ENCODE measurements around the gene MTAP. TPM values are rescaled to one million over a fixed set of nuclear protein-coding genes. Genes with fewer than 3 reads are reported as not detected.
"Not testable (repeated sequence)": the region's sequence is repeated elsewhere in the genome, so short reads cannot be mapped to it uniquely, and the experiment has no call there.

MTAP gene
- total RNA-seq, 4 donors from 2014 or later = 3.6 to 65.8 (median 39.4) TPM

DNA sequence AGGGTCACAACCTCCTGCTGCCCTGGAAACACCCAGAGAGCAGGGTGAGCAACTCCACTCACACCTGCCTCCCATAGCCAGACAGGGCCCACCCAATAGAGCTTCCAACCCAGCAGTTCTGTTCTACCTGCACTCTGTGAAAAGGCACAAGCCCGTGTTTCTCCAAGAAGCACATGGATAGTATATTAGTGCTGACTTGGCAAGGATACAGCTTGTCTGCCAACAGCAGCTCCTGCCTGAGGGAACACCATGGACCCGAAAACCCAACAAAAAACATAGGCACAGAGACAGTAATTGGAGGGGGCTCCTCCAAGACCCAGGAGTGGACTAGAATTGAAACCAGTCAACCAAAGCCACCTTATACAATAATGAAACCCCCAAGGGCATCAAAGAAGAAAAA, 143.2 kb downstream of the MTAP start:
- H3K36me3 ChIP-seq = no peaks in the 10 kb centered on the region

DNA sequence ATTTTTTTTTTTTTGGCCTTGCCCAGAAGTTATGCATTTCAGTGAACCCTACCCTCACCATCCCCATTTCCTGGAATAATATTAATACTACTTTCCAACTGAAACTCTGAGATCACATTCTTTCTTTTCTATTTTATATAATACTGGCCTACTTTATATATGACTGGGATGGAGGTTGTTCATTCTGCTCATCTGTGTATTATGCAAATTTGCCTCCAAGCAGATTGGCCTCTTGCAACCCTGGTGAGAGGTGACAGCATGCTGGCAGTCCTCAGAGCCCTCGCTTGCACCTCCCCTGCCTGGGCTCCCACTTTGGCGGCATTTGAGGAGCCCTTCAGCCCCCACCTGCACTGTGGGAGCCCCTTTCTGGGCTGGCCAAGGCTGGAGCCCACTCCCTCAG, 156.4 kb downstream of the MTAP start:
- no peak overlapping the region for H3K4me3 ChIP-seq
- intact Hi-C loops (cut with DNase I; ENCODE audit: low total_unique reads) = no loop called here
- no peaks in the 10 kb centered on the region for H3K4me1 ChIP-seq
- H3K27me3 ChIP-seq = peaks cover 0 to 5% of the 10 kb centered on the region in 2 donors
- TF ChIP-seq POLR2A (IDR thresholded peaks at IDR 0.05) = no peak
- TF ChIP-seq, protein P1, sequence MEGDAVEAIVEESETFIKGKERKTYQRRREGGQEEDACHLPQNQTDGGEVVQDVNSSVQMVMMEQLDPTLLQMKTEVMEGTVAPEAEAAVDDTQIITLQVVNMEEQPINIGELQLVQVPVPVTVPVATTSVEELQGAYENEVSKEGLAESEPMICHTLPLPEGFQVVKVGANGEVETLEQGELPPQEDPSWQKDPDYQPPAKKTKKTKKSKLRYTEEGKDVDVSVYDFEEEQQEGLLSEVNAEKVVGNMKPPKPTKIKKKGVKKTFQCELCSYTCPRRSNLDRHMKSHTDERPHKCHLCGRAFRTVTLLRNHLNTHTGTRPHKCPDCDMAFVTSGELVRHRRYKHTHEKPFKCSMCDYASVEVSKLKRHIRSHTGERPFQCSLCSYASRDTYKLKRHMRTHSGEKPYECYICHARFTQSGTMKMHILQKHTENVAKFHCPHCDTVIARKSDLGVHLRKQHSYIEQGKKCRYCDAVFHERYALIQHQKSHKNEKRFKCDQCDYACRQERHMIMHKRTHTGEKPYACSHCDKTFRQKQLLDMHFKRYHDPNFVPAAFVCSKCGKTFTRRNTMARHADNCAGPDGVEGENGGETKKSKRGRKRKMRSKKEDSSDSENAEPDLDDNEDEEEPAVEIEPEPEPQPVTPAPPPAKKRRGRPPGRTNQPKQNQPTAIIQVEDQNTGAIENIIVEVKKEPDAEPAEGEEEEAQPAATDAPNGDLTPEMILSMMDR (IDR thresholded peaks at IDR 0.05) = no peak
- no peak overlapping the region for H3K27ac ChIP-seq
- DNase-seq = no peak
- no peaks in the 10 kb centered on the region for H3K36me3 ChIP-seq
- H3K9me3 ChIP-seq = no peaks in the 10 kb centered on the region

More for the DNA sequence above, 143.2 kb downstream of the MTAP start:
- intact Hi-C loops (cut with DNase I; ENCODE audit: low total_unique reads) = no loop called here
- no peak overlapping the region for H3K27ac ChIP-seq
- no peaks in the 10 kb centered on the region for H3K27me3 ChIP-seq
- H3K4me3 ChIP-seq = no peak overlapping the region
- no peaks in the 10 kb centered on the region for H3K4me1 ChIP-seq
- TF ChIP-seq, protein P1 (IDR thresholded peaks at IDR 0.05) = no peak
- TF ChIP-seq POLR2A (IDR thresholded peaks at IDR 0.05) = no peak
- H3K9me3 ChIP-seq = no peaks in the 10 kb centered on the region
- no peak for DNase-seq

DNA sequence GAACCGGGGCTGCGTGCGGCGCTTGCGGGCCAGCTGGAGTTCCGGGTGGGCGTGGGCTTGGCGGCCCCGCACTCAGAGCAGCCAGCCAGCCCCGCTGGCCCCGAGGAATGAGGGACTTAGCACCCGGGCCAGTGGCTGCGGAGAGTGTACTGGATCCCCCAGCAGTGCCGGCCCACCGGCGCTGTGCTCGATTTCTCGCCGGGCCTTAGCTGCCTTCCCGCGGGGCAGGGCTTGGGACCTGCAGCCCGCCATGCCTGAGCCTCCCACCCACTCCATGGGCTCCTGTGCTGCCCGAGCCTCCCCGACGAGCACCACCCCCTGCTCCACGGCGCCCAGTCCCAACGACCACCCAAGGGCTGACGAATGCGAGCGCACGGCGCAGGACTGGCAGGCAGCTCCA, 156.8 kb downstream of the MTAP start:
- H3K9me3 ChIP-seq; H3K4me1 ChIP-seq; intact Hi-C loops (cut with DNase I; ENCODE audit: low total_unique reads); DNase-seq; H3K4me3 ChIP-seq; H3K36me3 ChIP-seq; H3K27me3 ChIP-seq; H3K27ac ChIP-seq: not testable (repeated sequence)

DNA sequence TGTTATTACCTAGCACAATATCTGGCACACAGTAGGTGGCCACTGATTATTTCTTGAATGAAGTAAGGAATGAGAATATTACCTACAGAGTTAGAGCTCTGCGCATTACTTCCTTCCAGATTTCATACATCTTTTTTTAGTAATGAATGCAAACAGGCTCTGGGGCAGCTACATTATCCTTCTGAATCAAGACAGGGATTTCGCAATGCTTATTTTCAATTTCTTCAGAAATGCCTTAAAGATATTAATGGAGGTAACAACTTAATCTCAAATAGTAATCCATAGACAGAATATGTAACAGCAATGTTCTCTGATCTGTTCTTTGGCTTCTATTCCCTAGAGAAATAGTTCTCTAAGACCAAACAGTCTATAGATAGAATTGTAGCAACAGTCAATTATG, 159.1 kb downstream of the MTAP start:
- Histone ChIP-seq H3K4me1 (peaks cover 0 to 4% of the 10 kb centered on the region in 2 donors), H3K9me3 (no peaks in the 10 kb centered on the region), H3K36me3 (no peaks in the 10 kb centered on the region), H3K4me3 (no peak overlapping the region), H3K27me3 (peaks cover 7 to 31% of the 10 kb centered on the region in 2 donors), H3K27ac (no peak overlapping the region)
- no peak for DNase-seq
- TF ChIP-seq, protein P1 (IDR thresholded peaks at IDR 0.05) = no peak
- TF ChIP-seq POLR2A (IDR thresholded peaks at IDR 0.05) = no peak
- intact Hi-C loops (cut with DNase I; ENCODE audit: low total_unique reads) = no loop called here

DNA sequence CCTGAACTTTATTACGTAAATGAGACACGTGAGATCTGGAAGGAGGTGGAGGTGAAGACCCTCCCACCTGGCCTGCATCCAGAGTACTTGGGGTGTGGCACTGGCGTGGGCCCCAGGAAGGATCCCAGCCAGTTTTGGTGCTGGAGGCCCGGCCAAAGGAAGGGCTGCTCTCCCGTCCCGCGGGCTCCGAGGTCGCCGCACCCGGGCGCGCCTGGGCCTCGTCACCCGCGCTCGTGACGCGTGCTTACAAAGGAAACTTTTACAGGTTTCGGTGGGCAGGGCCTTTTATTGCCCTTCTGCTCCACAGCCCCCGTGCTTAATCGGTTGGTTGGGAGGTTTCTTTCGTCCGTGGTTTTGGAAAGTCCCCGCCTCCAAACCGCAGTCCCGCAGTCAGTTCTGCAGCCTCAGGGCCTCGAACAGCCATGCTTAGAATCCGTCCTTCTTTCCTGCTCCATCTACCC, 162.5 kb downstream of the MTAP start:
- no peak overlapping the region for H3K4me3 ChIP-seq
- H3K36me3 ChIP-seq = no peaks in the 10 kb centered on the region
- intact Hi-C loops (cut with DNase I; ENCODE audit: low total_unique reads) = no loop called here
- TF ChIP-seq, protein P1 (IDR thresholded peaks at IDR 0.05) = no peak
- no peak for TF ChIP-seq POLR2A (IDR thresholded peaks at IDR 0.05)
- DNase-seq = no peak
- no peaks in the 10 kb centered on the region for H3K9me3 ChIP-seq
- peaks cover 0 to 4% of the 10 kb centered on the region in 2 donors for H3K4me1 ChIP-seq
- peaks cover 20 to 65% of the 10 kb centered on the region in 2 donors for H3K27me3 ChIP-seq
- H3K27ac ChIP-seq = no peak overlapping the region

DNA sequence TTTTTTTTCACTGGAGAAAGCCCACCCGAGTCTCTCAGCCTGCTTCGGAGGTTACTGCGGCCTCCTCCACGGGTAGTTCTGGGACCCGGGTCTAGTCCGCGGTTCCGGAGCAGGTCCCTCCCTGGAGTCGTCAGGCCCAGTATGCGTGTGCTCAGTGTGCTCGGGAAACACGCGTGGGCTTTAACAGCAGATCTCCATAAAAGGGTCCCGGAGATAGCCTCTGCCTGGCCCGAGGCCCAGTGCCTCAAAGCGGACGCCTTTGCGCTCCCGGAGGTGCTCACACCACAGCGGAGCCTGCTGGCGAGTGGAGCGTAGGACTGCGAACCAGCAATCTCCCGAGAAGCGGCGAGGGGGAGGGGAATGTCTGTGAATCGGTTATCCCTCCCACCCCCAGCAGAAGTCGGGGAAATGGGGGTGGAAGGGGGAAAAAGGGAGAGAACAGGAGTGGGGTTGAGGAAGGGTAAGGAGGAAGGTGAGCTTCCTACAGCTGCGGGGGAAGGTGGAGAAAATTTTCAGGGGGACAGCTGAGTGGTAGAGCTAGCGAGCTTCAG, 163.0 kb downstream of the MTAP start:
- Histone ChIP-seq H3K27me3 (peaks cover 22 to 71% of the 10 kb centered on the region in 2 donors), H3K4me1 (peaks cover 0 to 4% of the 10 kb centered on the region in 2 donors), H3K36me3 (no peaks in the 10 kb centered on the region), H3K27ac (no peak overlapping the region), H3K4me3 (no peak overlapping the region), H3K9me3 (no peaks in the 10 kb centered on the region)
- intact Hi-C loops (cut with DNase I; ENCODE audit: low total_unique reads) = no loop called here
- DNase-seq = no peak
- TF ChIP-seq, protein P1 (IDR thresholded peaks at IDR 0.05) = no peak
- TF ChIP-seq POLR2A (IDR thresholded peaks at IDR 0.05) = no peak
